Right lobe of liver (tissue), 6 donors: ENCODE measurements around the gene MACROH2A1. TPM values are rescaled to one million over a fixed set of nuclear protein-coding genes. Genes with fewer than 3 reads are reported as not detected.

Experiments
- ATAC-seq, 4 donors: fragments of 200-7000 bp; cut with Tn5 transposase; one replicate each; pipeline ENCODE4 v1.9.1; 2020; ENCODE audit warnings: mild to moderate bottlenecking in 4 of 4, moderate library complexity in 4 of 4
- DNase-seq, 3 donors: peaks; one replicate each; pipeline ENCODE4 v3.0.0-alpha.2; 2020
- H3K27ac ChIP-seq, 3 donors: fragments of 200-600 bp; one replicate each; pipeline ENCODE4 v1.8.0; 2022
- H3K27me3 ChIP-seq, 2 donors: fragments of 200-600 bp; one replicate each; pipeline ENCODE4 v1.8.0; 2022
- H3K36me3 ChIP-seq, 4 donors: fragments of 200-600 bp; sonication (generic) in 1 of 4; one replicate each; pipeline versions ENCODE4 v1.5.1 to v1.8.0; 2017 to 2022; ENCODE audit warnings: control low read depth in 1 of 4
- H3K4me1 ChIP-seq, 4 donors: fragments of 200-600 bp; sonication (generic) in 1 of 4; one replicate each; pipeline versions ENCODE4 v1.5.1 to v1.8.0; 2017 to 2022; ENCODE audit warnings: control low read depth in 1 of 4
- H3K4me3 ChIP-seq, 3 donors: fragments of 200-600 bp; one replicate each; pipeline ENCODE4 v1.8.0; 2022
- H3K9me3 ChIP-seq, 4 donors: fragments of 200-600 bp; sonication (generic) in 1 of 4; one replicate each; pipeline versions ENCODE4 v1.5.1 to v1.8.0; 2017 to 2022; ENCODE audit warnings: control low read depth in 1 of 4
- CTCF ChIP-seq, 4 donors: fragments of 200-600 bp in 3 of 4; fragments of 450-650 bp in 1 of 4; IDR thresholded peaks; one replicate each; pipeline versions ENCODE4 v1.5.1 to v1.8.0; 2016 to 2022; ENCODE audit warnings: antibody characterized with exemption in 4 of 4, mild to moderate bottlenecking in 2 of 4
- POLR2A ChIP-seq: fragments of 450-650 bp; IDR thresholded peaks from one replicate; pipeline ENCODE4 v1.6.1; 2017; ENCODE audit warnings: antibody characterized with exemption, mild to moderate bottlenecking
- WGBS: methylation state at CpG from one replicate; pipeline ENCODE4 v1.1.6; 2018; ENCODE audit warnings: low coverage, low lambda C conversion rate; ENCODE audit not compliant: insufficient coverage; ENCODE audit errors: missing lambda C conversion rate; 5-methylcytosine and 5-hydroxymethylcytosine counted together
- intact Hi-C, 2 donors: fragments of 100-400 bp; cut with DNase I; formaldehyde crosslinking; loops; one replicate each; pipeline versions ENCODE4 v1.11.2 to v1.14.1; 2022
- total RNA-seq, 6 experiments: library from RNA; depleted of rRNA in 2 of 6; stranded (reverse); fragments of >200 nt in 2 of 6; fragmentation: NEBNext Ultra II Directional in 3 of 6; extraction: Animal tissue kit (Norgen Biotek cat#: 25700) in 3 of 6; gene quantifications; one replicate each; pipeline versions ENCODE4 v1.1.0 to v1.2.4, GENCODE V29; 2016 to 2023
- donor health status: DM: no; HTN: yes; CAD: no.
- donor health status: DM: no; HTN: no; CAD: no.
- donor health status: DM: no; HTN: no; CAD: no.
- donor health status: DM: no; HTN: yes; CAD: no.
- donor health status: DM: no; HTN: yes; CAD: no.

The MACROH2A1 gene
- total RNA-seq, 6 experiments from 2014 or later, result 40.0 to 113 (median 51.6) TPM

- Histone ChIP-seq H3K4me3 (no peak overlapping the region), H3K9me3 (no peaks in the 10 kb centered on the region), H3K27me3 (no peaks in the 10 kb centered on the region), H3K27ac (peak overlapping the region in 2 of 3 donors; percentile 18 to 31), H3K4me1 (peaks cover 0 to 28% (median 6%) of the 10 kb centered on the region in 4 donors), H3K36me3 (peaks cover 0 to 8% (median 1%) of the 10 kb centered on the region in 4 donors)
- ATAC-seq (peak; percentile 50 to 63 (median 58)), DNase-seq (no peak)
- intact Hi-C loops, result no loop called here
- no CpG with 5 or more reads among the region's 1 CpG for WGBS
- TF ChIP-seq POLR2A (no peak), CTCF (IDR thresholded peaks at IDR 0.05) (no peak)
These were observed 5.8 kb downstream of the MACROH2A1 start for GRCh38 chr5:135393229-135393628.

- 75% methylated on average over 1 of the region's 2 CpGs for WGBS
- ATAC-seq, result peak; percentile 22 to 38 (median 27)
- intact Hi-C loops, result no loop called here
These were observed 6.8 kb downstream of the MACROH2A1 start for GRCh38 chr5:135392256-135392655.

GRCh38 chr5:135391869-135392255 lies 7.2 kb downstream of the MACROH2A1 start:
- H3K4me1 ChIP-seq, result peaks cover 0 to 19% (median 2%) of the 10 kb centered on the region in 4 donors
- H3K27ac ChIP-seq, result peak overlapping the region in 1 of 3 donors; percentile 4

More at GRCh38 chr5:135392256-135392655, 6.8 kb downstream of the MACROH2A1 start:
- DNase-seq, result no peak
- Histone ChIP-seq H3K27me3 (no peaks in the 10 kb centered on the region), H3K27ac (peak overlapping the region; percentile 4 to 31 (median 18)), H3K9me3 (no peaks in the 10 kb centered on the region), H3K4me1 (peaks cover 0 to 19% (median 2%) of the 10 kb centered on the region in 4 donors), H3K36me3 (peaks cover 0 to 11% (median 2%) of the 10 kb centered on the region in 4 donors), H3K4me3 (no peak overlapping the region)
- no peak for TF ChIP-seq CTCF (IDR thresholded peaks at IDR 0.05)
- TF ChIP-seq POLR2A, result no peak

GRCh38 chr5:135391116-135391868 lies 7.7 kb downstream of the MACROH2A1 start:
- intact Hi-C loops, result no loop called here
- Histone ChIP-seq H3K4me3 (no peak overlapping the region), H3K4me1 (peaks cover 0 to 19% (median 2%) of the 10 kb centered on the region in 4 donors), H3K36me3 (peaks cover 0 to 11% (median 2%) of the 10 kb centered on the region in 4 donors), H3K9me3 (no peaks in the 10 kb centered on the region), H3K27ac (no peak overlapping the region), H3K27me3 (no peaks in the 10 kb centered on the region)
- no peak for TF ChIP-seq POLR2A
- no peak for TF ChIP-seq CTCF (IDR thresholded peaks at IDR 0.05)
- WGBS, result 81% methylated on average over 2 of the region's 6 CpGs
- DNase-seq (no peak), ATAC-seq (no peak)

More at GRCh38 chr5:135391869-135392255, 7.2 kb downstream of the MACROH2A1 start:
- TF ChIP-seq POLR2A (no peak), CTCF (IDR thresholded peaks at IDR 0.05) (no peak)
- no peak for DNase-seq
- peaks cover 0 to 11% (median 2%) of the 10 kb centered on the region in 4 donors for H3K36me3 ChIP-seq
- WGBS, result 42% methylated on average over 2 of the region's 2 CpGs
- H3K9me3 ChIP-seq, result no peaks in the 10 kb centered on the region
- H3K27me3 ChIP-seq, result no peaks in the 10 kb centered on the region
- peak; percentile 36 to 53 (median 45) for ATAC-seq
- no peak overlapping the region for H3K4me3 ChIP-seq
- intact Hi-C loops, result no loop called here
